ENCODE results near the gene PRIM1. TPM values are rescaled to one million over a fixed set of nuclear protein-coding genes. Genes with fewer than 3 reads are reported as not detected.

PRIM1 gene
- total RNA-seq, 1 donor from 2014 or later, result 13.0 TPM

GRCh38 chr12:56687223-56688128, 64.6 kb downstream of the PRIM1 start:
- Mint-ChIP-seq H3K4me3 (peak overlapping the region; percentile 100), H3K4me1 (peaks cover 37% of the 10 kb centered on the region), H3K27me3 (ENCODE audit: low read depth) (no peaks in the 10 kb centered on the region), H3K27ac (peak overlapping the region; percentile 100), H3K9me3 (no peaks in the 10 kb centered on the region), H3K36me3 (peaks cover 5% of the 10 kb centered on the region)
- peak; percentile 24 to 63 for DNase-seq (ENCODE audit: low spot score in 2 of 2, unreplicated experiment in 2 of 2)
- no peak for TF ChIP-seq CTCF (IDR thresholded peaks at IDR 0.05; ENCODE audit: unreplicated experiment)

- peak overlapping the region; percentile 90 for H3K27ac Mint-ChIP-seq
- no peak for DNase-seq (ENCODE audit: low spot score in 2 of 2, unreplicated experiment in 2 of 2)
These were observed 67.3 kb downstream of the PRIM1 start for GRCh38 chr12:56684745-56685359.

GRCh38 chr12:56682323-56682722, 69.8 kb downstream of the PRIM1 start:
- Mint-ChIP-seq H3K4me1 (peaks cover 29% of the 10 kb centered on the region), H3K9me3 (no peaks in the 10 kb centered on the region), H3K36me3 (peaks cover 10% of the 10 kb centered on the region), H3K27me3 (ENCODE audit: low read depth) (no peaks in the 10 kb centered on the region), H3K27ac (peak overlapping the region; percentile 21), H3K4me3 (no peak overlapping the region)
- no peak for DNase-seq (ENCODE audit: low spot score in 2 of 2, unreplicated experiment in 2 of 2)
- no peak for TF ChIP-seq CTCF (IDR thresholded peaks at IDR 0.05; ENCODE audit: unreplicated experiment)

More at GRCh38 chr12:56684745-56685359, 67.3 kb downstream of the PRIM1 start:
- H3K4me1 Mint-ChIP-seq, result peaks cover 39% of the 10 kb centered on the region
- H3K9me3 Mint-ChIP-seq, result no peaks in the 10 kb centered on the region
- no peak for TF ChIP-seq CTCF (IDR thresholded peaks at IDR 0.05; ENCODE audit: unreplicated experiment)
- no peaks in the 10 kb centered on the region for H3K27me3 Mint-ChIP-seq (ENCODE audit: low read depth)
- H3K36me3 Mint-ChIP-seq, result peaks cover 10% of the 10 kb centered on the region
- peak overlapping the region; percentile 55 for H3K4me3 Mint-ChIP-seq

Other genes with a start within 250 kb of the PRIM1 start
- 78.0 to 89.3 TPM (median 84.3 TPM) in 3 replicates for gene RBMS2, start 230.5 kb downstream of the PRIM1 start, total RNA-seq
- 99.4 to 107 TPM (median 105 TPM) in 3 replicates for gene BAZ2A, start 122.0 kb downstream of the PRIM1 start, total RNA-seq
- gene ATP5F1B, start 106.3 kb downstream of the PRIM1 start, total RNA-seq, result 361 to 391 TPM (median 387 TPM) in 3 replicates
- 155 to 161 TPM (median 157 TPM) in 3 replicates for gene PTGES3, start 64.0 kb downstream of the PRIM1 start, total RNA-seq
- gene NACA, start 27.0 kb downstream of the PRIM1 start, total RNA-seq, result 919 to 987 TPM (median 980 TPM) in 3 replicates
- gene HSD17B6, start 11.0 kb upstream of the PRIM1 start, total RNA-seq, result 0.22 to 0.36 TPM (median 0.27 TPM) in 3 replicates
- 0.20 to 0.40 TPM (median 0.29 TPM) in 3 replicates for gene SDR9C7, start 182.1 kb upstream of the PRIM1 start, total RNA-seq
- 1.00 to 1.3 TPM (median 1.1 TPM) in 3 replicates for gene RDH16, start 205.3 kb upstream of the PRIM1 start, total RNA-seq